RPMI8226 (cell line): ENCODE results near the gene PLEKHO2.
"Not testable (repeated sequence)": the region's sequence is repeated elsewhere in the genome, so short reads cannot be mapped to it uniquely, and the experiment has no call there.

Experiments used
- DNase-seq: peaks from one replicate; pipeline ENCODE4 v3.0.0-alpha.2; 2015

The PLEKHO2 gene, protein sequence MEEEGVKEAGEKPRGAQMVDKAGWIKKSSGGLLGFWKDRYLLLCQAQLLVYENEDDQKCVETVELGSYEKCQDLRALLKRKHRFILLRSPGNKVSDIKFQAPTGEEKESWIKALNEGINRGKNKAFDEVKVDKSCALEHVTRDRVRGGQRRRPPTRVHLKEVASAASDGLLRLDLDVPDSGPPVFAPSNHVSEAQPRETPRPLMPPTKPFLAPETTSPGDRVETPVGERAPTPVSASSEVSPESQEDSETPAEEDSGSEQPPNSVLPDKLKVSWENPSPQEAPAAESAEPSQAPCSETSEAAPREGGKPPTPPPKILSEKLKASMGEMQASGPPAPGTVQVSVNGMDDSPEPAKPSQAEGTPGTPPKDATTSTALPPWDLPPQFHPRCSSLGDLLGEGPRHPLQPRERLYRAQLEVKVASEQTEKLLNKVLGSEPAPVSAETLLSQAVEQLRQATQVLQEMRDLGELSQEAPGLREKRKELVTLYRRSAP

DNA sequence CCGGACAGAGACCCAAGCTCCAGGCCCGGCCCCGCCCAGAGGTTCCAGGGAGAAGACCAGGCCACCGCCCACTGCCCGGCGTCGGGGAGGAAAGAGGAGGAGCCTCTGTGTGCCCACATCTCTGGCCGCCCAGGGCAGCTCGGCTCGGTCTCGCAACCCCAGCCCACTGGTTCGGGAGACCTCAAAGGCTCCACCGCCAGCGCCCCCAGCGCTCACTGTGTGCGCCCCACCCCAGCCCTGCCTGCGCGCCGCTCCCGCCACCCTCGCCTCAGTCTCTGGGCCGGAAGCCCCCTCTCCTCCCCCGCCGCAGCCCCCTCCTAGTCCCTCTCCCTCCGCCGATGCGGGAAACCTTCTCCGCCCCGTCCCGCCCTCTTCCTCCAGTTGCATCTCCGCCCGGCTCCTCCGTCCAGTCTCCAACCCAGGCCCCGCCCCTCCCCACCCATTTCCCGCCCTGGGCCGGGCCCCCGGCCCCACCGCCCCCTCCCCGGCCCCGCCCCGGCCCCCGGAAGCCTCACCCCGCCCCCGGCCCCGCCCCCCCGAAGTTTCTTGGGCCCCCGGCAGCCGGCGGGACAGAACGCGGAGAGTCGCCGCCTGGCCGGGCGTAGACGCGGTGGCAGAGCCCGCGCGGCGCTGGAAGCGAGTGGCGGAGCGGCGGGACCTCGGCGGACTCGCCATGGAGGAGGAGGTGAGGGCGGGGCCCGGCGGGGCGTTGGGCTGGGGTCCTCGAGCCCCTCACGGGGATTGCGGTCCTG, at the start of gene PLEKHO2:
Gene PLEKHO2 (plus strand): TSS at position 572 of the 752 bp plus-strand sequence. CDS start 102 bp downstream, at position 674.
- DNase-seq, result peak; percentile 98

DNA sequence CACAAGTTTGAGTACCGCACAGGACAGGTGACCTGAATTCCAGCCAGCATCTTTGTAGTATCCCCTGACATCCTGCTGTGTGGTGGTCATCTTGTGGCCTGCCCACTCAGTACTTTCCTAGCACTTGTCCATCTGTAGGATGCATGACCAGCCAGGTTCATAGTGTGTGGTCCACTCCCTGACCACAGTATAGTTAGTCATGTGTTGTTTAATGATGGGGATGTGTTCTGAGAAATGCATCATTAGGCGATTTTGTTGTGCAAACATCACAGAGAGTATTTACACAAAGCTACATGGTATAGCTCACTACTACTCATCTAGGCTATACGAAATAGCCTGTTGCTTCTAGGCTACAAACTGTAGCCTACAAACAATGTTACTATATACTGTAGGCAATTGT, 49.4 kb upstream of the PLEKHO2 start:
- DNase-seq, result no peak

DNA sequence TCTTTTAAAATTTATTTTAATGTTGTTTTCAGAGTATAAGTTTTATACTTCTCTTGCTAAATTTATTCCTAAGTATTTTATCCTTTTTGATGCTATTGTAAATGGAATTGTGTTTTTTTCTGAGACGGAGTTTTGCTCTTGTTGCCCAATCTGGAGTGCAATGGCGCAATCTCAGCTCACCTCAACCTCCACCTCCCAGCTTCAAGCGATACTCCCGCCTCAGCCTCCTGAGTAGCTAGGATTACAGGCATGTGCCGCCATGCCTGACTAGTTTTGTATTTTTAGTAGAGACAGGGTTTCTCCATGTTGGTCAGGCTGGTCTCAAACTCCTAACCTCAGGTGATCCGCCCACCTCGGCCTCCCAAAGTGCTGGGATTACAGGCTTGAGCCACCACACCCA, 46.4 kb upstream of the PLEKHO2 start:
- not testable (repeated sequence) for DNase-seq

DNA sequence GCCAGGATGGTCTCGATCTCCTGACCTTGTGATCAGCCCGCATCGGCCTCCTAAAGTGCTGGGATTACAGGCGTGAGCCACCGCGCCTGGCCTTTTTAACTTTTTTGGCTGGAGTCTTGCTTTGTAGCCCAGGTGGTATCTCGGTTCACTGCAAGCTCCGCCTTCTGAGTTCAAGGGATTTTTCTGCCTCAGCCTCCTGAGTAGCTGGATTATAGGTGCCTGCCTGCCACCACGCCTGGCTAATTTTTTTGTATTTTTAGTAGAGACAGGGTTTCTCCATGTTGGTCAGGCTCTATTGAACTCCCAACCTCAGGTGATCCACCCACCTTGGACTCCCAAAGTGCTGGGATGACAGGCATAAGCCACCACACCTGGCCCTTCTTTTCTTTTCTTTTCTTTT, 45.8 kb upstream of the PLEKHO2 start:
- DNase-seq, result not testable (repeated sequence)

DNA sequence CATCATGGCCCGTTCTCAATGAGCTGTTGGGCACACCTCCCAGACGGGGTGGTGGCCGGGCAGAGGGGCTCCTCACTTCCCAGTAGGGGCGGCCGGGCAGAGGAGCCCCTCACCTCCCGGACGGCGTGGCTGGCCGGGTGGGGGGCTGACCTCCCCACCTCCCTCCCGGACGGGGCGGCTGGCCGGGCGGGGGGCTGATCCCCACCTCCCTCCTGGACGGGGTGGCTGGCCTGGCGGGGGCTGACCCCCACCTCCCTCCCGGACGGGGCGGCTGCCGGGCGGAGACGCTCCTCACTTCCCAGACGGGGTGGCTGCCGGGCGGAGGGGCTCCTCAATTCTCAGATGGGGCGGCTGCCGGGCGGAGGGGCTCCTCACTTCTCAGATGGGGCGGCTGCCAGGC, 42.8 kb upstream of the PLEKHO2 start:
- DNase-seq, result not testable (repeated sequence)

DNA sequence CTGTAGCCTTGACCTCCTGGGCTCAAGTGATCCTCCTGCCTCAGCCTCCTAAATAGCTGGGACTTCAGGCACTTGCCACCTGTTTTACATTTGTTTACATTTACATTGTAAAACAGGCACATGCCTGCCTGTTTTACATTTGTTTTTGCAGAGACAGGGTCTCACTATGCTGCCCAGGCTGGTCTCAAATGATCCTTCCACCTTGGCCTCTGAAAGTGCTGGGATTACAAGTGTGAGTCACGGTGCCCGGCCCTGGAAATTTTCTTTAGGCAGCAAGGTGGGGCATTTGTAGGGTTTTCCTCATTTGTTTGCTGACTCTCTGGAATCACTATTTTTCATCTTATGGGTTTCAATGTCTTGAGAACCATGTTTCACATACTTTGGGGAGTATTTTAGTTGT, 41.2 kb upstream of the PLEKHO2 start:
- DNase-seq, result no peak

DNA sequence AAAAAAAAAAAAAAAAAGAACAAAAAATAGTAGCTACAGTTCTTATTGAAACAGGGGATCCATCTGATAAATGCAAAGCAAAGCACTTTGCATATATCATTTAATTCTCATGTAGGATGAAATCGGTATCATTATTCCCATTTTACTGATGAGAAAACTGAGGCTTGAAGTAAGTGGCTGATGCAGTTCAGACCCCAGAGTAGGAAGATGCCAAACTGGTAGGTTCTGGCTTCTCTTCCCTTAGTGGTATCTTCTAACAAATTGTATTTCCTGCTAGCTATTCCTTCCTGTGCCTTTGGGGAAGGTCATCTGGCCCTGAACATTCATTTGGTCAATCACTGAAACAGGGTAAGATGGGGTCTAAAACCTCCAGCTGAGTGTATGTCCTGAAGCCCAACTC, 38.2 kb upstream of the PLEKHO2 start:
- DNase-seq, result no peak

DNA sequence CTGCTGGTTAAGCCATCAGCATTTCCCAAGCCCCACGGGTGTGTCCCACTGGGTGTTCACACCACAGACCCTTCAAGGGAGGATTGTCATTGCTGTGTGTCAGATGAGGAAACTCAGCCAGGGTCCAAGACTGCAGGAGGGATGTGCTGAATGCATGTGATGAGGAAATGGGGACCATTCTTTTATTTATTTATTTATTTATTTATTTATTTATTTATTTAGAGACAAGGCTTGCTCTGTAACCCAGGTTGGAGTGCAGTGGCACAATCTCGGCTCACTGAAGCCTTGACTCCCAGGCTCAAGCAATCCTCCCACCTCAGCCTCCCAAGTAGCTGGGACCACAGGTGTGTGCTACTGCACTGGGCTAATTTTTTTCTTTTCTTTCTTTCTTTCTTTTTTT, 37.1 kb upstream of the PLEKHO2 start:
- no peak for DNase-seq

DNA sequence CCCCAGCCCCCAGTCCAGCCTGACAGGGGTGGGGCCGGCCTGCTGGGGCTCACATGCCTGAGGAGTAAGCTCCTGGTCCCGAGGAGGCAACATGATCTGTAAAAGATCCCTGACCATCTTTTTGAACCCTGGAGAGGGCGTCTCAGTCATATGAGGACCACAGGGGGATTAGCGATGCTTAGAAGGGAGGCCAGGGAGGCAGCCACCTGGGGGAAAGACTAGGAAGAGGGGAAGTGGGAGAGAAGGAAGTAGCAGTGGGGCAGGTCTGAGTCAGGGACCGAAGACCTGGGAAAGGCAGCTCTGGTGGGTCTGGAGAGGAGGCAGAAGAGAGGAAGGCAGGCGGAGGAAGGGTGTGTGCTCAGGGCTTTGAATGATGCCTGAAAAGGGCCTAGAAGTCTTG, 35.2 kb upstream of the PLEKHO2 start:
- no peak for DNase-seq

DNA sequence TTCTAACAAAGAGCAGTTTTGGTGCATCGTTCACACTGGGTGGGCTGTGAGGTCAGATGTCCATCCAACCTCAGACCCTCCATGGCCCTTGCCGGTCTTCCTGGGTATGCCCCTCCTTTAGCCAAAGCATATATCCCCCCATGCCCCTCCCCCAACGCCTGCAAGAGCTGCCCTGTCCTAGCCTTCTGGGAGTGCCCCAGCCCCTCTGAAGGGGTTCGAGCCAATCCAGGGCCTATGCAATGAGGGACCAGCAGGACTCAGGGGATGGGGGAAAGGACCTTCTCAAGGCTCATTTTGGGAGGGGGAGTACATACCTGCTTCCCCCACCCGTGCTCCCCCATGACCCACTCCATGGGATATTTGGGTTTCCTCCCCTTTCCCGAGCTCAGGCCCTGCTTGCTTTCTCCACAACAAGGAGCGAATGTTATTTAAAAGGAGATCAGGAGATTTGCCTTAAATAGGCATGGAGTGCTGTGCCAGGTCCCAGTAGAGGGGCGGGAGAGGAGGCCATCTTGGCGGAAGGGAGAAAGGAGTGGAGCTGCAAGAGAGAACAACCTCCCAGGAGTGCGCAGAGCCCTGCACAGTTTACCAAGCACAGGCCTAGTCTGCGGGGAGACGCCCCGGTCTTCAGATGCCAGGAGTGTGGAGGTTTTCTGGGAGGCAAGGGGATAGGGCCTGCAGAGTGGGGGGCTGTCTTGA, 34.5 kb upstream of the PLEKHO2 start:
- DNase-seq, result no peak

DNA sequence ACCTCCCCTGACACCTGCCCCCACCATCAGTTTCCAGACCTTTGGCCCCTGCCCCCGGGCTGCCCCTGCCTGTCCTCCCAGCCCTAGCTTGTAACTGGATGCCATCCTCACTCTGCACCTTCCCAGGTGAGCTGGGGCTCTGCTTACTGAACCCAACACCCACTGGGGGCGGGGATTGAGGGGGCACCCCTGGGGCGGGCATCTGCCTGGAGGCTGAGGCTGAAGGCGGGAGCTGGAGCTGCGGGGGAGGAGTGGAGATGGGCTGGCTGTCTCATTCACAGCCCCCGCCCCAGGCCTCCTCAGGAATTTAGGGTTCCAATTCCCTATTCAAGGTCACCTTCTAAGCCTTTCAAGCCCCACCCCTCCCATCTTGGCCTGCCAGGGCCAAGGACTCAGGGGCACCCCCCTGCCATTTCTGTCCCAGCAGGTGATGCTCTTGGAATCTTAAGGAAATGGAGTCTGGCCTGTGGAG, 33.9 kb upstream of the PLEKHO2 start:
- DNase-seq, result no peak

DNA sequence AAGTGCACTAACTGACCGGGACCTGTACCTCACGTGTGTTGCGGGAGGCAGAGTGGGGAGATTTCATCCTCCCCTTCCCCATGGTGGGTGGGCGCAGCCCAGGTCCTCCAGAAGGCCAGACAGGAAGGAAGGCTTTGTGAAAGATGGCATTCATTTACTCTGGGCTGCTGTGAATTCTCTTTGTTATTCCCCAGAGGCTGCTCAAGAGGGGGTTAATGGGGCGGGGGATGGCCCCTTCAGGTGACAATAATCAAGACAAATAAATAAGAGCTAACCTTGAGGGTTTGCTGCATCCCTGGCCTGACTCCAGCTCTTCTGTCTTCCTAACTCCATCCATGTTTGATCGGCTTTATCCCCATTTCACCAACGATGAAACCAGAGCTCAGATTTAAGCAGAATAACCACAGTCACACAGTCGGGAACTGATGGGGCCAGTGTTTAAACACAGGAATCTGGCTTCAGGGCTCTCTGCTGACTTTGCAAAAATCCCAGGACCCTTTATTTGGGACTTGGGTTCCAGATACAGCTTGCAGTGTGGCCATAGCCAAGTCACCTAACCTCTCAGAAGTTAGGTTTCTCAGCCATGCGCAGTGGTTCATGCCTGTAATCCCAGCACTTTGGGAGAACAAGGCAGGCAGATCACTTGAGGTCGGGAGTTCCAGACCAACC, 32.8 kb upstream of the PLEKHO2 start:
- DNase-seq, result no peak

DNA sequence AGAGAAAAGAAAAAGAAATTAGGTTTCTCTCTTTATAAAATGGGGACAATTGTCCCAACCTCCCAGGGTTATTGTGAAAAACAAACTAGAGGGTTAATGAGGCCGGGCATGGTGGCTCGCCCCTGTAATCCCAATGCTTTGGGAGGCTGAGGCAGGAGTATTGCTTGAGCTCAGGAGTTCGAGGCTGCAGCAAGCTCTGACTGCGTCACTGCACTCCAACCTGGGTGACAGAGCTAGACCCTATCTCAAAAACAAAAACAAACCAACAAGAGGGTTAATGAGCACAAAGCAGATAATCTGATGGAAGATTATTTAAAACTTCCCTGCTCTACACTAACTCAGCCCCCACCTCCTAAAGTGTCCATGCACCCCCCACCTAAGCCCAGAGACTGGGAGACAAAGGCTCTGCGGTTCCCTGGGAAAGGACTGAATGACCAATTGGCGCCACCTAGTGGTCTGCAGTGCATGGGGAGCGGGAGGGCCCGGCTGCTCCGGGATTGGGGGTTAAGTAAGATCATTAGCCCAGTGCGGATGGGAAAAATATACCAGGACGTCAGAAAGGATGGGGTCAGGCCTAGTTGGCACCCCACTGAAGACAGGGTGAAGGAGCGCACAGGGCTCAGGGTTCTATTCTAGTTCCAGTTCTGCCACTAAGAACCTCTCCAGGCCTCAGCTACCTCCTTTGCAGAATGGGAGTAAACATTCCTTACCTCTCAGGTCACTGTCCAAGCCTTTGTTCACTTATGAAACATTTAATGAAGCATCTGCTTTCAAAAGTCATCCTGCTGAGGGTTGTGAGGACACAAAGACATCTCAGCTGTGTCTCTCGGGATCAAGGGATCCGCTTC, 31.8 kb upstream of the PLEKHO2 start:
- peak; percentile 84 for DNase-seq

DNA sequence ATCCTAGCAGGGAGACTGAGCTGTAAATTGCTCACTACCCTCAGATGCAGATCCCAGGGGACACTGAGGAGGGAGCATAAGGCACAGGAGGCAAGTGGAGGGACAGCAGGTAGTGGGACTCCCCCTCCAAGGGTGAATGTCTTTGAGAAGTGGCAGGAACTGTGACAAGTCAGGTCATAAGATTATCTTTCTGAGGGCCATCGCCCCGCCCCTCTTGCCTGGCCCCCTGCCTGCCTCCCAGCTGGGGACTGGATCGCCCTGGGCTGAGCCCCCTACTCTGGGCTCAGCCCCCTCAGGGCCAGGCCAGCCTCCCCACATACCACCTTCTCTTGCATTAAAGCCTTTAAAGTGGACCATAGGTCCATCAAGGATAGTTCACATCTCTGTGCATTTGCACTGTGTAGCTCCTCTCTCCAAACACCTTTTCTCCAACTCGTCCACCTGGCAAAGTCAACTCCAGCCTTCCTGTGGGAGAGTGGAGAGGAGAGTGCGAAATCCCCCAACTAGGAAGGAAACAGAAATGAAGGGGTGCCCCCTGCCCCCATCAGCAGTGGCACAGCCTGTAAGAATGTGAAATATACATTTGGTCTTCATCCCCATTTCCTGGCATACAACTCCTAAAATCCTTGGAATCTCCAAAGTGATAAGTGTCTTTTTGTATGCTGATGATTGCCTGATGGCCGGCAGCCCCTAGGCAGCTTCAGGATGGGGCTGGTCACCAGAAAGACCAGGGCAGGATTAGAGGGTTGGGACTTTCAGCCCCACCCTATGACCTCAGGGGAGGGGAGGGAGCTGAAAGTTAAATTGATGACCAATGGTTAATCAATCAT, 31.0 kb upstream of the PLEKHO2 start:
- DNase-seq, result no peak

DNA sequence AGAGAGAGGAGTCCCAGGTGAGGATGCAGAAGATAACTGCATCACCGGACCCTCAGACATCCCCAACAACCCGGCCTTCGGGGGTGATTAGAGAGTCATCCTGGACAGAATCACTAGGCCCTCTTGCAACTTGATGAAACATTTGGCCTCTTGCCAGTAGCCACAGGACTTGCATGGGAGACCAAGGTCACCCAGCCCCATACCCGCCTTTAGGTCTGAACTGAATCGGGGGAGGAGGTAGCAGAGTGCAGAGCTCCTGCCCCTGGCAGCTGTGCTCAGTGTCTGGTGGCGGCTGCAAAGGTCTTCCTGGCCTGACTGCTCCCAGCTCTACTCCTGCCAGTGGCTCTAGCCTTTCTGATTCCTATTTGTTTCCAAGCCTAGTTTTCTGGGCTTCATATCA, 28.6 kb upstream of the PLEKHO2 start:
- peak; percentile 90 for DNase-seq

DNA sequence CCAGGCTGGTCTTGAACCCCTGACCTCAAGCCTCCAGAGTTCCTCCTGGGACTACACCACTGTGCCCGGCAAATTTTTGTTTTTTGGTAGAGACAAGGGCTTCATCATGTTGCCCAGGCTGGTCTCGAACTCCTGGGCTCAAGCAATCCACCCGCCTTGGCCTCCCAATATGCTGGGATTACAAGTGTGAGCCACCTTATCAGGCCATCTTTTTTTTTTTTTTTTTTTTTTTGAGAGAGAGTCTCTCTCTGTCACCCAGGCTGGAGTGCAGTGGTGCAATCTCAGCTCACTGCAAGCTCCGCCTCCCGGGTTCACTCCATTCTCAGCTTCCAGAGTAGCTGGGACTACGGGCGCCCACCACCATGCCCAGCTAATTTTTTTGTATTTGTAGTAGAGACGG, 27.4 kb upstream of the PLEKHO2 start:
- DNase-seq, result not testable (repeated sequence)

DNA sequence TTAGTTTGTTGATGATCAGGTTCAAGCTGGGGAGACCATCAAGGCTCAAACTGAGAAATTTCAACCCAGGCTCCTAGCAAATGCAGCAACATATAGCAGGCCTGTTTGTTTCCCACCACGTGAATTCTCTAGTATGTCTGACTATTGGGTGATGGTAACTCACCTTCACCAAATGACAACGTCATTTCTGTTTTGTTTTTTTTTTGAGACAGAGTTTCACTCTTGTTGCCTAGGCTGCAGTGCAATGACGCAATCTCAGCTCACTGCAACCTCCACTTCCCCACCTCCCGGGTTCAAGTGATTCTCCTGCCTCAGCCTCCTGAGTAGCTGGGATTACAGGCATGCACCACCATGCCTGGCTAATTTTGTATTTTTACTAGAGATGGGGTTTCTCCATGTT, 26.8 kb upstream of the PLEKHO2 start:
- DNase-seq, result not testable (repeated sequence)

DNA sequence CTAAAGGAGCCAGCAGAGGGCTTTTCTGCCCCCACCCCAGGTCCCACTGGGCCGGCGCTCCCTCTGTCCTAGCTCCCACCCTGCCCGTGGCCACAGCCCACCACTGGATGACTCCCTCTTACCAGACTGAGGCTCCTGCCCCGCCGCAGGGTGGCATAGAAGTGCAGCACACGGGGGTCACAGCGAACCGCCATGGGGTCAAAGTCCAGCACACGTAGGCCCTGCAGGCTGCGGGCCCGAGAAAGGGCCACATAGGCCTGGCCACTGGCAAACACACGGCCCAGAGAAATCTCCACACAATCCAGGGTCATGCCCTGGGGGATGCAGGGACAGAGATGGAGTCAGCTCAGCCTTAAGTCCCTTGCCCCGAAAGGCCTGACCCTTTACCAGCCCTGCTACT, 25.3 kb upstream of the PLEKHO2 start:
- DNase-seq, result no peak

DNA sequence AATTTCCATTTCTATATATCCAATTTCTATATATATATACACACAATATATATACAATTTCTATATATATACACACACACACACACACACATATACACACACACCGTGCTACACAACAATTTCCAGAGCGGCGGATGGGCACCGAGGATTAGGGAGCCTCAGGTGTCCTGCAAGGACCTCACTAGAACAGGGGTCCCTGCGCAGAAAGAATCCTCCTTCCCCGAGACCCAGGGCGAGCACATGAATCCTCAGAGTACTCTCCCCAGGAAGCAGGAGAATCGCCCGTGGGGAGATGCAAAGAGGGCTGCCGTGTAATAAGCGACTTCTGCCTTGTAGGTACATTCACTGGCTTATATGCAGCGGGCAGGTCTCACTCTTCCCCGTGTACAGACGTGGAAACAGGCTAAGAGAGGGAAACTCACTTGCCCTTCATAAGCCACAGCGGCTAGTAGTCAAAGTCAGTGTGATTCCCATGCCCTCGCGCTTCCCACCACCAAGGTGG, 16.7 kb upstream of the PLEKHO2 start:
- DNase-seq, result peak; percentile 53

DNA sequence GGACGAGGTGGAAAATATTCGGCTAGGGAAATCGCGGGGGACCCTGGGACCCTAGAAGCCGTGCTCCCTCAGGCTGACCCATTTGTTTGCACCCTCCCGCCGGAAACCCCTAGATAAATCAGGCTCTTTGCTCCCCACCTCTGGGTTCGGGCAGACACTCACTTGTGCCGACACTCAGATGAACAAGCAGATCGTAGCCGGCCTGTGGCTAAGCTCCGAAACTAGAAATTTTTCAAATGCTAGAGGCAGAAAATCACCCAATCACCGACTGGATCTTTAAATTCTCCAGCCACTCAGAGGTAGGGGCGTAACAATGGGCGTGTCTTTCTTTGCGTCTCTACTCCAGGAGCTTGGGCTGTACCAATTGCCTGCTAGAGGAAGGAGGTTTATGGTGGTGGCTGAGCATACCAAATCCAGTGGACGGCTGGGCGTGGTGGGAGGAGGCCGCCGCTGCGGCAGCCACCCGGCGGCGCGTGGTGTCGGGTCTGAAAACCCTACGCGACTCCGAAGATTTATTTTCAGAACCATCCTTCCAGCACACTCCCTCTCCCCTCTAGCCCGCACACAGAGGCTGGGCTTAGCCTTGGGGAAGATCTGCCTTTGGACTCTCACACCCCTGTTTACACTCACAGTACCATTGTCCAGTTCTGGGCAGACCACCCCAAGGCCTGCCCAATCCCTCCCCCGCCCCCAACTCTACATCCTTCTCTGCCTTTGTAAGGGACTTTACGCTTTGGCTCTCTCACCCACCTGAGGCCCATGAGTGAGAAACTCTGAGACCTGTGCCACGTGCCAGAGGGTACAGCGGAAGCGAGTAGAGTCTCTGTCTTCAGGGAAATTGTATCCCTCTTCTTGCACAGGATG, 16.1 kb upstream of the PLEKHO2 start, which contains the start of gene PIF1:
Gene PIF1 (minus strand): TSS at position 217 of the 864 bp plus-strand sequence. CDS start 1,312 bp downstream, outside the sequence.
- peak; percentile 100 for DNase-seq
